H9 (cell line): ENCODE data around the gene CD300LD. TPM values are rescaled to one million over a fixed set of nuclear protein-coding genes. Genes with fewer than 3 reads are reported as not detected.
"Not testable (repeated sequence)": the region's sequence is repeated elsewhere in the genome, so short reads cannot be mapped to it uniquely, and the experiment has no call there.

Source experiments
- DNase-seq: peaks from one replicate; pipeline ENCODE4 v3.0.0-alpha.2; 2017
- H2AFZ ChIP-seq: one replicate; pipeline ENCODE4 v1.6.1; 2013; ENCODE audit warnings: mild to moderate bottlenecking, low read length, control low read depth, moderate library complexity
- H2AK5ac ChIP-seq: 2 replicates; pipeline ENCODE4 v1.6.1; 2013; ENCODE audit warnings: low read length, control low read depth, mixed read lengths; ENCODE audit not compliant: insufficient read length
- H2BK120ac ChIP-seq: one replicate; pipeline ENCODE4 v1.6.1; 2013; ENCODE audit warnings: low read depth, mild to moderate bottlenecking, low read length, control low read depth, inconsistent platforms; ENCODE audit not compliant: poor library complexity, severe bottlenecking
- H2BK12ac ChIP-seq: 2 replicates; pipeline ENCODE4 v1.6.1; 2013; ENCODE audit warnings: low read length, control low read depth, mixed read lengths, low read depth; ENCODE audit not compliant: insufficient read length
- H2BK15ac ChIP-seq: 2 replicates; pipeline ENCODE4 v1.6.1; 2013; ENCODE audit warnings: low read depth, low read length, control low read depth
- H2BK20ac ChIP-seq: one replicate; pipeline ENCODE4 v1.6.1; 2013; ENCODE audit warnings: low read depth, mild to moderate bottlenecking, low read length, control low read depth, inconsistent platforms; ENCODE audit not compliant: poor library complexity, severe bottlenecking
- H2BK5ac ChIP-seq: 2 replicates; pipeline ENCODE4 v1.6.1; 2013; ENCODE audit warnings: low read length, control low read depth, mixed read lengths; ENCODE audit not compliant: insufficient read length
- H3K14ac ChIP-seq: 2 replicates; pipeline ENCODE4 v1.6.1; 2013; ENCODE audit warnings: low read length, control low read depth; ENCODE audit not compliant: insufficient read depth
- H3K18ac ChIP-seq: 2 replicates; pipeline ENCODE4 v1.6.1; 2013; ENCODE audit warnings: low read depth, mild to moderate bottlenecking, mixed read lengths, low read length, control low read depth; ENCODE audit not compliant: insufficient read length
- H3K23ac ChIP-seq: 2 replicates; pipeline ENCODE4 v1.6.1; 2013; ENCODE audit warnings: low read length, control low read depth, mixed read lengths, low read depth; ENCODE audit not compliant: insufficient read length
- H3K23me2 ChIP-seq: 2 replicates; pipeline ENCODE4 v1.6.1; 2013; ENCODE audit warnings: low read depth, mild to moderate bottlenecking, mixed read lengths, low read length, control low read depth; ENCODE audit not compliant: insufficient read length, poor library complexity, severe bottlenecking
- H3K27ac ChIP-seq: 2 replicates; pipeline ENCODE4 v1.5.1; 2013; ENCODE audit warnings: low read length, control low read depth, mixed read lengths, low read depth; ENCODE audit not compliant: insufficient read length
- H3K27me3 ChIP-seq: 2 replicates; pipeline ENCODE4 v1.6.1; 2013; ENCODE audit warnings: low read length, control low read depth, inconsistent platforms; ENCODE audit not compliant: insufficient read depth
- H3K4ac ChIP-seq: 2 replicates; pipeline ENCODE4 v1.6.1; 2013; ENCODE audit warnings: low read depth, mild to moderate bottlenecking, control low read depth, inconsistent platforms, low read length, moderate library complexity
- H3K4me1 ChIP-seq: 2 replicates; pipeline ENCODE4 v1.6.1; 2013; ENCODE audit warnings: low read length, control low read depth, inconsistent platforms; ENCODE audit not compliant: insufficient read depth
- H3K4me2 ChIP-seq: 2 replicates; pipeline ENCODE4 v1.6.1; 2013; ENCODE audit warnings: low read length, control low read depth, mixed read lengths; ENCODE audit not compliant: insufficient read length, insufficient read depth
- H3K56ac ChIP-seq: 2 replicates; pipeline ENCODE4 v1.6.1; 2013; ENCODE audit warnings: low read depth, mild to moderate bottlenecking, mixed read lengths, low read length, control low read depth; ENCODE audit not compliant: insufficient read length
- H3K79me1 ChIP-seq: 2 replicates; pipeline ENCODE4 v1.6.1; 2013; ENCODE audit warnings: low read depth, mild to moderate bottlenecking, moderate library complexity, low read length, control low read depth, inconsistent platforms; ENCODE audit not compliant: insufficient read depth, poor library complexity, severe bottlenecking
- H3K79me2 ChIP-seq: 2 replicates; pipeline ENCODE4 v1.6.1; 2013; ENCODE audit warnings: low read length, control low read depth, inconsistent platforms; ENCODE audit not compliant: insufficient read depth
- H3K9ac ChIP-seq: 2 replicates; pipeline ENCODE4 v1.6.1; 2013; ENCODE audit warnings: low read length, control low read depth, mixed read lengths; ENCODE audit not compliant: insufficient read length; ENCODE audit errors: extremely low read depth
- H3K9me3 ChIP-seq: one replicate; pipeline ENCODE4 v1.6.1; 2013; ENCODE audit warnings: low read depth, low read length, inconsistent platforms; ENCODE audit not compliant: control insufficient read depth
- H3T11ph ChIP-seq: one replicate; pipeline ENCODE4 v1.6.1; 2013; ENCODE audit warnings: mild to moderate bottlenecking, low read length, control low read depth, inconsistent platforms
- H4K20me1 ChIP-seq: one replicate; pipeline ENCODE4 v1.6.1; 2013; ENCODE audit not compliant: control insufficient read depth, insufficient read length, insufficient read depth
- H4K5ac ChIP-seq: 2 replicates; pipeline ENCODE4 v1.6.1; 2013; ENCODE audit warnings: low read depth, mild to moderate bottlenecking, mixed read lengths, low read length, control low read depth; ENCODE audit not compliant: insufficient read length
- H4K8ac ChIP-seq: replicated peaks from 2 replicates; pipeline ENCODE4 v1.6.1; 2013; ENCODE audit warnings: low read length, control low read depth, mixed read lengths, low read depth; ENCODE audit not compliant: insufficient read length
- H4K91ac ChIP-seq: 2 replicates; pipeline ENCODE4 v1.6.1; 2013; ENCODE audit warnings: low read depth, mild to moderate bottlenecking, moderate library complexity, mixed read lengths, low read length, control low read depth; ENCODE audit not compliant: insufficient read length
- H3K27ac Mint-ChIP-seq, 3 experiments: 2 replicates in 2 of 3; 3 replicates in 1 of 3; pipeline ENCODE4 v1.8.0; 2020 to 2021; ENCODE audit warnings: mixed read lengths in 3 of 3, mild to moderate bottlenecking in 1 of 3, moderate library complexity in 1 of 3
- H3K27me3 Mint-ChIP-seq: 2 replicates; pipeline ENCODE4 v1.8.0; 2021; ENCODE audit warnings: low read depth, mild to moderate bottlenecking, moderate library complexity, mixed read lengths
- H3K36me3 Mint-ChIP-seq, 3 experiments: 2 replicates in 2 of 3; 3 replicates in 1 of 3; pipeline ENCODE4 v1.8.0; 2020 to 2021; ENCODE audit warnings: low read depth in 3 of 3, mixed read lengths in 3 of 3; ENCODE audit not compliant: insufficient read depth in 1 of 3
- H3K4me1 Mint-ChIP-seq, 2 experiments: 2 replicates each; pipeline ENCODE4 v1.8.0; 2020; ENCODE audit warnings: mixed read lengths in 2 of 2
- H3K4me3 Mint-ChIP-seq, 2 experiments: 2 replicates in 1 of 2; 3 replicates in 1 of 2; pipeline ENCODE4 v1.8.0; 2020 to 2021; ENCODE audit warnings: mild to moderate bottlenecking in 2 of 2, mixed read lengths in 2 of 2, moderate library complexity in 1 of 2
- H3K9me3 Mint-ChIP-seq, 2 experiments: 2 replicates in 1 of 2; 3 replicates in 1 of 2; pipeline ENCODE4 v1.8.0; 2020; ENCODE audit warnings: mild to moderate bottlenecking in 2 of 2, mixed read lengths in 2 of 2, moderate library complexity in 1 of 2
- CTCF ChIP-seq: fragments of 200-600 bp; sonication (generic); conservative IDR thresholded peaks from 3 replicates; pipeline ENCODE4 v1.8.0; 2021; ENCODE audit warnings: antibody characterized with exemption, mild to moderate bottlenecking
- WGBS: extraction: QIAGEN DNeasy Blood & Tissue Kit; methylation state at CpG from one replicate; pipeline ENCODE4 v1.1.7; 2013; ENCODE audit warnings: missing lambda C conversion rate, low lambda C conversion rate, mixed read lengths; ENCODE audit not compliant: insufficient read length; ENCODE audit errors: extremely low coverage; 5-methylcytosine and 5-hydroxymethylcytosine counted together
- total RNA-seq: library from RNA; stranded (reverse); gene quantifications from 2 replicates; pipeline ENCODE4 v1.2.1, GENCODE V29; 2021

Gene CD300LD
- total RNA-seq, 1 experiment from 2014 or later: not detected

GRCh38 chr17:74631468-74632450 is 39.7 kb upstream of the CD300LD start:
- no CpG with 5 or more reads among the region's 14 CpGs for WGBS
- H3K14ac ChIP-seq: no peak overlapping the region
- H3K18ac ChIP-seq: peak overlapping the region; percentile 5
- H3K4ac ChIP-seq: no peak overlapping the region
- no peak overlapping the region for H3K9ac ChIP-seq
- no peak overlapping the region for H2BK20ac ChIP-seq
- H3T11ph ChIP-seq: no peak overlapping the region
- no peak overlapping the region for H2BK15ac ChIP-seq
- peaks cover 38 to 53% of the 10 kb centered on the region in 2 experiments for H3K4me1 Mint-ChIP-seq
- H3K79me2 ChIP-seq: no peaks in the 10 kb centered on the region
- no peaks in the 10 kb centered on the region for H3K9me3 ChIP-seq
- TF ChIP-seq CTCF: no peak
- H3K23me2 ChIP-seq: no peaks in the 10 kb centered on the region
- peaks cover 7% of the 10 kb centered on the region; the same call in 1 of the 2 replicates for H3K4me1 ChIP-seq
- H4K5ac ChIP-seq: no peak overlapping the region
- no peak overlapping the region for H3K27ac ChIP-seq
- no peak overlapping the region for H4K8ac ChIP-seq
- H2AK5ac ChIP-seq: no peak overlapping the region
- H4K20me1 ChIP-seq: no peaks in the 10 kb centered on the region
- H2AFZ ChIP-seq: peak overlapping the region; percentile 1
- H3K56ac ChIP-seq: no peak overlapping the region
- no peaks in the 10 kb centered on the region for H3K79me1 ChIP-seq
- H3K4me3 Mint-ChIP-seq: peak overlapping the region in 1 of 2 experiments; percentile 28; a peak in 1 of 5 replicates
- no peaks in the 10 kb centered on the region; the same call in 1 of the 2 replicates for H3K27me3 ChIP-seq
- H3K36me3 Mint-ChIP-seq: no peaks in the 10 kb centered on the region; a peak in 1 of 7 replicates
- peak; percentile 48 for DNase-seq
- no peak overlapping the region for H4K91ac ChIP-seq
- H3K9me3 Mint-ChIP-seq: peaks cover 2 to 3% of the 10 kb centered on the region in 2 experiments; a peak in 2 of 5 replicates
- peaks cover 20% of the 10 kb centered on the region for H3K27me3 Mint-ChIP-seq
- H3K23ac ChIP-seq: no peak overlapping the region
- H3K4me2 ChIP-seq: no peak overlapping the region
- H2BK12ac ChIP-seq: no peak overlapping the region
- H3K27ac Mint-ChIP-seq: peak overlapping the region; percentile 87 to 94 (median 91); a peak in 6 of 7 replicates
- no peak overlapping the region for H2BK5ac ChIP-seq
- no peak overlapping the region for H2BK120ac ChIP-seq

GRCh38 chr17:74630251-74630650 is 38.2 kb upstream of the CD300LD start:
- Mint-ChIP-seq H3K4me1 (peaks cover 26 to 40% of the 10 kb centered on the region in 2 experiments), H3K27me3 (peaks cover 35% of the 10 kb centered on the region), H3K27ac (peak overlapping the region in 1 of 3 experiments; percentile 9; a peak in 1 of 7 replicates)
- H3K4me3 Mint-ChIP-seq, H3K79me1 ChIP-seq, H2AK5ac ChIP-seq, H3K9me3 Mint-ChIP-seq, H4K20me1 ChIP-seq, H3K14ac ChIP-seq, H3K56ac ChIP-seq, H3K4me2 ChIP-seq, H2BK12ac ChIP-seq, H2BK20ac ChIP-seq, H3K18ac ChIP-seq, H3T11ph ChIP-seq, H4K8ac ChIP-seq, H2BK5ac ChIP-seq, H3K4me1 ChIP-seq, H3K79me2 ChIP-seq, H3K9ac ChIP-seq, DNase-seq, H3K9me3 ChIP-seq, H3K4ac ChIP-seq, H3K23ac ChIP-seq, H4K5ac ChIP-seq, H2AFZ ChIP-seq, H3K27me3 ChIP-seq, H3K36me3 Mint-ChIP-seq, H2BK15ac ChIP-seq, H4K91ac ChIP-seq, H2BK120ac ChIP-seq, H3K27ac ChIP-seq, H3K23me2 ChIP-seq: not testable (repeated sequence)
- WGBS: no CpG with 5 or more reads among the region's 14 CpGs
